ENCODE measurements around the gene RPS21. TPM values are rescaled to one million over a fixed set of nuclear protein-coding genes. Genes with fewer than 3 reads are reported as not detected.

Gene RPS21
- 1,346 and 1,555 TPM in 2 replicates for total RNA-seq

DNA sequence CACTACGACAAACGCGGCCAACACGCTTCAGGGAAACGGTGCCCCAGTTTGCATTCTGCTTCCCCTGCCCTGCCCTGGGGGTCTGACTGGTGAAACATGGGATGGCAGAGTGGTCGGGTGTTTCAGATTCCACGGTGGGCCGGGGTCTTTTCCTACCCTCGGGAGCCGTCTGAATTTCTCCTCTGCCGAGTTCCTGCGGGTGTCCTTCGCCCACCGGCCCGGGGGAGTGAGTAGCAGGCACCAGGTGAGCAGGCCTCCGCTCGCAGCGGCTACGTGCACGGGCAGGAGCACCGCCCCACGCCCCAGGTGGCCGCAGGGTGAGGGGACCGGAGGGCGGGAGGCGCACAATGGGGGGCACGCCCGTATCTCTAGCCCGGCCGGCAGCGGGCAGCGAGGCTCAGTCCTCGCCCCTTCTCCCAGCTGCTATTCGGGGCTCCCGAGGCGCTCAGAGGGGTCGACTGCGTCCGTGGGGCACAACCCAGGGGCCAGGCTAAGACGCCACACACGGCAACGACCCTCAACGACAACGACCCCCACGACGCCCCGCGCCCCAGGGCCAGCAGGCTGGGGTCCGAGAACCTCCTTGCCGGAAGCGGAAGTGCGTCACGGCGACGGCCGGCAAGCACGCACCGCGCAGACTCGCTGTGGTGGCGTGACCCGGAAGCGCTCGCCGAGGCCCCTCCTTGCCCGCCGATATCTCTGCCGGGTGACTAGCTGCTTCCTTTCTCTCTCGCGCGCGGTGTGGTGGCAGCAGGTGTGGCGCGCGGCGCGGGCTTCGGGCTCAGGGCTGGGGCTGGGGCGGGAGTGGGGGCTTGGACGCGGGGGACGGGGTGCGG is at the start of gene RPS21:
RPS21 (plus strand) TSS at position 721 of the 836 bp plus-strand sequence. CDS start 236 bp downstream, outside the sequence.

GRCh38 chr20:62367136-62367632 is 19.7 kb upstream of the RPS21 start, which contains the start of gene LAMA5:
Gene LAMA5 (minus strand): TSS chr20:62367312. CDS start chr20:62367245, 67 bp downstream.

DNA sequence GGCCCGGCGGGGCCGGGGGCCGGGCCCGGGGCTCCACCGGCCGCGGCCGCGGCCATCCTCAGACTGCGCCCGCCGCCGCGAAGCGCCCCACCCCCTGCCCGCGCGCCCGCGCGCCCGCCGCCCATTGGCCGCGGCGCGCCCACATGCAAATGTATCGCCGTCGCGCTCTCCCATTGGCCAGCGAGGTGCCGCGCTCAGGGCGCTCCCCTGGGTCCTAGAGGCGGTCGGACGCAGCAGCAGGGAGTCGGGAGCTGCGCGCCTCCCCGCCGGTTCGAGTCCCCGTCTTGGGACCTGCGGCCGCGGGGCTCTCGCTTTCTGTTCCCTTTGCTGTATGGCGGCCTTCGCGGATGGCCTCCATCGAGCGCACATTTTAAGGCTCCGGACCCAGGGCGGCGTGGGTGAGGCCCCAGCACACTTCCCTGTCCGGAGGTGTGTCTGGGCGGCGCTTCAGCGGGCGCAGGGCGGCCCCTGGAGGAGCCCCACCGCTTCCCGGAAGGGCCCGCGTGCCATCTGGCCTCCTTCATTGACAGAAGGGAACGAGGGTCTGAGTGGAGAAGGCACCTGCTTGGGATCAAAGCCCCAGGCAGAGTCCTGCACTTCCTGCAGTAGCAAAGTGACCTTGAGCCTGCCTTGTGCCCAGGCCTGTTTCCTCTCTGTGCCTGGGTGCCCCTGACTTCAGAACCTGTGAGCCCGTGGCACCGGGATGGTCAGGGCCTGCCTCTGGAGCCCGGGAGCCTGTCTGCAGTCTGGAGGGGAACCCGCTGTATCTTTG is 20.5 kb downstream of the RPS21 start, which contains the start of gene CABLES2:
CABLES2 (minus strand) TSS at position 65 of the 772 bp plus-strand sequence; CDS start at position 56, 9 bp downstream.

GRCh38 chr20:62427172-62428001 is 40.5 kb downstream of the RPS21 start, which contains the start of gene RBBP8NL:
Gene RBBP8NL (minus strand): TSS chr20:62427539. CDS start chr20:62419647, 7,892 bp downstream.

Other genes with a start within 250 kb of the RPS21 start
- 342 and 348 TPM in 2 replicates for gene PSMA7, start 243.7 kb upstream of the RPS21 start, total RNA-seq
- gene SS18L1, start 243.3 kb upstream of the RPS21 start, total RNA-seq: 6.4 and 10.4 TPM in 2 replicates
- gene MTG2, start 204.1 kb upstream of the RPS21 start, total RNA-seq: 18.0 and 18.5 TPM in 2 replicates
- not detected in 2 replicates for gene HRH3, start 166.8 kb upstream of the RPS21 start, total RNA-seq
- gene OSBPL2, start 148.6 kb upstream of the RPS21 start, total RNA-seq: 31.0 and 38.8 TPM in 2 replicates
- 81.5 and 83.8 TPM in 2 replicates for gene ADRM1, start 84.1 kb upstream of the RPS21 start, total RNA-seq
- 18.0 and 24.0 TPM in 2 replicates for gene LAMA5, start 19.8 kb upstream of the RPS21 start, total RNA-seq
- 0.28 and 0.74 TPM in 2 replicates for gene CABLES2, start 20.2 kb downstream of the RPS21 start, total RNA-seq
- not detected in 2 replicates for gene RBBP8NL, start 40.4 kb downstream of the RPS21 start, total RNA-seq
- gene GATA5, start 88.9 kb downstream of the RPS21 start, total RNA-seq: not detected in 2 replicates

All from smooth muscle cell of bladder (primary cell).